NB4 (cell line): ENCODE data around the gene SMARCE1.

ENCODE experiments used
- POLR2A ChIP-seq: IDR thresholded peaks from 2 replicates; pipeline ENCODE4 v1.6.1; 2011; ENCODE audit warnings: mild to moderate bottlenecking; ENCODE audit not compliant: insufficient read length; ENCODE audit errors: extremely low read depth
- TF ChIP-seq, protein P1 (sequence below): IDR thresholded peaks from one replicate; pipeline ENCODE4 v1.5.1; 2012; ENCODE audit warnings: low read depth, low read length

DNA sequence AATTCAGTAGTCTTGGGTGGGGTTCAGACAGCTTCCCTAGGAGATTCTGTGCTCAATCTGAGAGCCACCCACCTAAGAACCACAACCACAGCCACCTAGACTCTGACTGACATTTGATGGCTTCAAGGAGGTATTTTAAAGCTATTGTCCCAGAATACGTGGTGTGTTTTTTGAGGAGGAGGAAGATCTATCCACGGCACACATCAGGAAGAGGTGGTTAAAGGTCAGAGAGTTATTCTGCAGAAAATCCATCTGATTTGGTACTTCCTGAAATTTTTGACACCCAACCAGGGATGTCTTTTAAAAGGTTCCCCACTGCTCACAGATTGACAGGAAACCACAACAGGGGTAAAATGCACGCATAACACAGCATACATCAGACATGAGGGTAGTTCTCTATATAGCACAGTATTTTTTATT, 25.1 kb downstream of the SMARCE1 start:
- TF ChIP-seq, protein P1, sequence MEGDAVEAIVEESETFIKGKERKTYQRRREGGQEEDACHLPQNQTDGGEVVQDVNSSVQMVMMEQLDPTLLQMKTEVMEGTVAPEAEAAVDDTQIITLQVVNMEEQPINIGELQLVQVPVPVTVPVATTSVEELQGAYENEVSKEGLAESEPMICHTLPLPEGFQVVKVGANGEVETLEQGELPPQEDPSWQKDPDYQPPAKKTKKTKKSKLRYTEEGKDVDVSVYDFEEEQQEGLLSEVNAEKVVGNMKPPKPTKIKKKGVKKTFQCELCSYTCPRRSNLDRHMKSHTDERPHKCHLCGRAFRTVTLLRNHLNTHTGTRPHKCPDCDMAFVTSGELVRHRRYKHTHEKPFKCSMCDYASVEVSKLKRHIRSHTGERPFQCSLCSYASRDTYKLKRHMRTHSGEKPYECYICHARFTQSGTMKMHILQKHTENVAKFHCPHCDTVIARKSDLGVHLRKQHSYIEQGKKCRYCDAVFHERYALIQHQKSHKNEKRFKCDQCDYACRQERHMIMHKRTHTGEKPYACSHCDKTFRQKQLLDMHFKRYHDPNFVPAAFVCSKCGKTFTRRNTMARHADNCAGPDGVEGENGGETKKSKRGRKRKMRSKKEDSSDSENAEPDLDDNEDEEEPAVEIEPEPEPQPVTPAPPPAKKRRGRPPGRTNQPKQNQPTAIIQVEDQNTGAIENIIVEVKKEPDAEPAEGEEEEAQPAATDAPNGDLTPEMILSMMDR: no peak
- TF ChIP-seq POLR2A: no peak
